Measurements from ENCODE around the gene DERL2. TPM values are rescaled to one million over a fixed set of nuclear protein-coding genes. Genes with fewer than 3 reads are reported as not detected.
A peak's percentile ranks its signal among the peaks of the same experiment; 100 is the strongest.

DERL2 gene
- total and polyA plus RNA-seq, 2 experiments from 2014 or later, result 65.0 to 113 TPM

GRCh38 chr17:5511401-5512225 is 25.6 kb upstream of the DERL2 start:
- Mint-ChIP-seq H3K36me3 (ENCODE audit: low read depth) (no peaks in the 10 kb centered on the region), H3K4me3 (peak overlapping the region; percentile 46), H3K27ac (no peak overlapping the region), H3K9me3 (no peaks in the 10 kb centered on the region), H3K4me1 (peaks cover 7% of the 10 kb centered on the region), H3K27me3 (ENCODE audit: insufficient read depth, low read depth, poor library complexity) (peaks cover 3% of the 10 kb centered on the region)
- Histone ChIP-seq H3K4me2 (peak overlapping the region; percentile 70; the same call in 1 of the 2 replicates), H4K20me1 (replicated peaks; ENCODE audit: insufficient read depth) (no peaks in the 10 kb centered on the region), H3K9me2 (ENCODE audit: insufficient read depth) (0 out of 2 replicates have a peak, but pooled peaks cover 3% of the 10 kb centered on the region), H3K4me1 (ENCODE audit: insufficient read depth) (peaks cover 4% of the 10 kb centered on the region), H3F3A (replicated peaks; ENCODE audit: low read depth) (no peaks in the 10 kb centered on the region), H3K27me3 (ENCODE audit: insufficient read depth) (no peaks in the 10 kb centered on the region), H3K4me3 (peak overlapping the region; percentile 44), H3K36me3 (ENCODE audit: insufficient read depth) (no peaks in the 10 kb centered on the region), H2AFZ (peak overlapping the region; percentile 95), H3K27ac (ENCODE audit: low read depth) (no peak overlapping the region), H3K79me2 (replicated peaks; ENCODE audit: insufficient read depth) (no peaks in the 10 kb centered on the region)
- TF ChIP-seq POLR2AphosphoS5 (IDR thresholded peaks at IDR 0.05; ENCODE audit: low read depth) (peak; percentile 42; the same call in 1 of the 2 replicates), NANOG (IDR thresholded peaks at IDR 0.05; ENCODE audit: borderline replicate concordance) (no peak)
- ATAC-seq (peak; percentile 90), DNase-seq (ENCODE audit: low spot score) (peak; percentile 83)

GRCh38 chr17:5510771-5511170 is 24.8 kb upstream of the DERL2 start:
- H3K4me1 ChIP-seq (ENCODE audit: insufficient read depth), result peaks cover 4% of the 10 kb centered on the region
- H3K4me3 ChIP-seq, result no peak overlapping the region
- no peaks in the 10 kb centered on the region for H3K36me3 Mint-ChIP-seq (ENCODE audit: low read depth)
- ATAC-seq (no peak), DNase-seq (ENCODE audit: low spot score) (no peak)
- TF ChIP-seq POLR2AphosphoS5 (IDR thresholded peaks at IDR 0.05; ENCODE audit: low read depth) (no peak), EZH2phosphoT487 (IDR thresholded peaks at IDR 0.05; ENCODE audit: unreplicated experiment) (no peak), REST (IDR thresholded peaks at IDR 0.05; ENCODE audit: unreplicated experiment) (no peak), ZNF331 (CRISPR knock-in tag; IDR thresholded peaks at IDR 0.05; ENCODE audit: low read depth) (no peak), CREB1 (CRISPR knock-in tag; IDR thresholded peaks at IDR 0.05; ENCODE audit: low read depth) (no peak), STAT1 (IDR thresholded peaks at IDR 0.05; ENCODE audit: unreplicated experiment) (no peak)
- H3K36me3 ChIP-seq (ENCODE audit: insufficient read depth), result no peaks in the 10 kb centered on the region
- no peaks in the 10 kb centered on the region for H4K20me1 ChIP-seq (replicated peaks; ENCODE audit: insufficient read depth)
- H3K4me1 Mint-ChIP-seq, result peaks cover 7% of the 10 kb centered on the region
- H3K4me3 Mint-ChIP-seq, result no peak overlapping the region
- no peak overlapping the region for H3K27ac ChIP-seq (ENCODE audit: low read depth)
- no peaks in the 10 kb centered on the region for H3K27me3 ChIP-seq (ENCODE audit: insufficient read depth)
- H3K9me3 Mint-ChIP-seq, result no peaks in the 10 kb centered on the region
- no peak overlapping the region for H2AFZ ChIP-seq
- H3K27ac Mint-ChIP-seq, result no peak overlapping the region
- no peak overlapping the region for H3K4me2 ChIP-seq
- no peaks in the 10 kb centered on the region for H3K79me2 ChIP-seq (replicated peaks; ENCODE audit: insufficient read depth)
- H3K9me2 ChIP-seq (ENCODE audit: insufficient read depth), result 0 out of 2 replicates have a peak, but pooled peaks cover 3% of the 10 kb centered on the region
- H3F3A ChIP-seq (replicated peaks; ENCODE audit: low read depth), result no peaks in the 10 kb centered on the region
- H3K27me3 Mint-ChIP-seq (ENCODE audit: insufficient read depth, low read depth, poor library complexity), result peaks cover 3% of the 10 kb centered on the region

Data from GM23338 (cell line).